Neutrophil (primary cell): Measurements from ENCODE around the gene OLFM1.
"Not testable (repeated sequence)": the region's sequence is repeated elsewhere in the genome, so short reads cannot be mapped to it uniquely, and the experiment has no call there.

ENCODE experiments used
- H3K27ac ChIP-seq: fragments of 200-600 bp; sonication (generic); 2 replicates; pipeline ENCODE4 v1.5.1; 2016; ENCODE audit warnings: mild to moderate bottlenecking, moderate library complexity
- H3K27me3 ChIP-seq: fragments of 200-600 bp; sonication (generic); 2 replicates; pipeline ENCODE4 v1.6.0; 2016; ENCODE audit warnings: mild to moderate bottlenecking
- H3K36me3 ChIP-seq: fragments of 200-600 bp; sonication (generic); 2 replicates; pipeline ENCODE4 v1.5.1; 2017
- H3K4me1 ChIP-seq, 2 experiments: fragments of 200-600 bp in 1 of 2; sonication (generic) in 1 of 2; 1 replicate in 1 of 2; 2 replicates in 1 of 2; pipeline versions ENCODE4 v1.5.1 to v1.6.1; 2013 to 2016; ENCODE audit warnings: low read depth in 1 of 2, low read length in 1 of 2, mild to moderate bottlenecking in 1 of 2, moderate library complexity in 1 of 2; ENCODE audit not compliant: control insufficient read depth in 1 of 2, insufficient read depth in 1 of 2
- H3K4me3 ChIP-seq, 2 experiments: fragments of 200-600 bp in 1 of 2; sonication (generic) in 1 of 2; 1 replicate in 1 of 2; 2 replicates in 1 of 2; pipeline ENCODE4 v1.5.1; 2013 to 2016; ENCODE audit warnings: low read depth in 1 of 2, low read length in 1 of 2, mild to moderate bottlenecking in 1 of 2, moderate library complexity in 1 of 2
- H3K9me3 ChIP-seq: fragments of 200-600 bp; sonication (generic); 2 replicates; pipeline ENCODE4 v1.5.1; 2016
- TF ChIP-seq, protein P1 (sequence below): fragments of 200-600 bp; sonication (generic); IDR thresholded peaks from 2 replicates; pipeline ENCODE4 v1.5.1; 2016; ENCODE audit warnings: antibody characterized with exemption

The OLFM1 gene

DNA sequence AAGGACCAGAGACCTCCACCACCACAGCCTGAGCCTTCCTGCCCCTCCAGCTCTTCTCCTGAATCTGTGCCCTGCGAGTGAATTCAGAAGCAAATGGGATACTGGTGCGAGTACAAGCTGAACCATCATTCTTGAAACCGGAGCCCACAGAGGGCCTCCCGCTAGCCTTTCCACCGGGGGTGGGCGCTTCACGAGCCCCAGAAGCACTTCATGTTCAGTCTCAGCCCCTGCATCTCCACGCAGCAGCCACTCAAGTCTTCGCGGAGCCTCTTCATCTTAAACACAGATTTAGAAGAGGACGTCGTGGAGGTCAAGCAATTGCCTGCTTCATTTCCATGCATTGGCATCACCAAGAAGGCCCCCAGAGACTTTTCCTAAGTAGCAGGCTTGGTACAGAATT lies 26.0 kb upstream of the OLFM1 start:
- H3K4me1 ChIP-seq = no peaks in the 10 kb centered on the region

DNA sequence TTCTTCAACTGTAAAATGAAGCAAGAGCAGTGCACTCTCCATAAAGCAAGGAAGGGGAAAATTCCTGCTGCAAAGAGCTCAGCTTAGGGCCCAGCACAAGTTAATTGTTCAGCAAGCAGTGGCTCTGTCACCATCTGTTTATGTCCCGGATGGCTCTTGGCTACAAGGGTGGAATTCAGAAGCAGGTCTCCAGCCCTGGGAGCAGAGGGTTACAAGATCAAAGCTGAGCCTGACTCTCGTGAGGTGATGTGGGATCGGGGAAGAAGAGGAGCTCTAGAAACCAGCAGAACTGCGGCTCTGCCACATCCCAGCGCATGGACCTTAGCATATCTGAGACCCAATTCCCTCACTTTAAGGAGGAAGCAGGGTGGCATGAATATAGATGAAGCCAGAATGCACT lies 25.2 kb upstream of the OLFM1 start:
- Histone ChIP-seq H3K4me3 (no peak overlapping the region), H3K27me3 (peaks cover 37% of the 10 kb centered on the region), H3K9me3 (no peaks in the 10 kb centered on the region), H3K36me3 (no peaks in the 10 kb centered on the region), H3K27ac (no peak overlapping the region), H3K4me1 (no peaks in the 10 kb centered on the region)
- TF ChIP-seq, protein P1, sequence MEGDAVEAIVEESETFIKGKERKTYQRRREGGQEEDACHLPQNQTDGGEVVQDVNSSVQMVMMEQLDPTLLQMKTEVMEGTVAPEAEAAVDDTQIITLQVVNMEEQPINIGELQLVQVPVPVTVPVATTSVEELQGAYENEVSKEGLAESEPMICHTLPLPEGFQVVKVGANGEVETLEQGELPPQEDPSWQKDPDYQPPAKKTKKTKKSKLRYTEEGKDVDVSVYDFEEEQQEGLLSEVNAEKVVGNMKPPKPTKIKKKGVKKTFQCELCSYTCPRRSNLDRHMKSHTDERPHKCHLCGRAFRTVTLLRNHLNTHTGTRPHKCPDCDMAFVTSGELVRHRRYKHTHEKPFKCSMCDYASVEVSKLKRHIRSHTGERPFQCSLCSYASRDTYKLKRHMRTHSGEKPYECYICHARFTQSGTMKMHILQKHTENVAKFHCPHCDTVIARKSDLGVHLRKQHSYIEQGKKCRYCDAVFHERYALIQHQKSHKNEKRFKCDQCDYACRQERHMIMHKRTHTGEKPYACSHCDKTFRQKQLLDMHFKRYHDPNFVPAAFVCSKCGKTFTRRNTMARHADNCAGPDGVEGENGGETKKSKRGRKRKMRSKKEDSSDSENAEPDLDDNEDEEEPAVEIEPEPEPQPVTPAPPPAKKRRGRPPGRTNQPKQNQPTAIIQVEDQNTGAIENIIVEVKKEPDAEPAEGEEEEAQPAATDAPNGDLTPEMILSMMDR = no peak

More for the DNA sequence above, 26.0 kb upstream of the OLFM1 start:
- peaks cover 45% of the 10 kb centered on the region for H3K27me3 ChIP-seq
- H3K4me3 ChIP-seq = no peak overlapping the region
- H3K27ac ChIP-seq = no peak overlapping the region
- H3K36me3 ChIP-seq = no peaks in the 10 kb centered on the region
- TF ChIP-seq, protein P1 = no peak
- H3K9me3 ChIP-seq = no peaks in the 10 kb centered on the region

DNA sequence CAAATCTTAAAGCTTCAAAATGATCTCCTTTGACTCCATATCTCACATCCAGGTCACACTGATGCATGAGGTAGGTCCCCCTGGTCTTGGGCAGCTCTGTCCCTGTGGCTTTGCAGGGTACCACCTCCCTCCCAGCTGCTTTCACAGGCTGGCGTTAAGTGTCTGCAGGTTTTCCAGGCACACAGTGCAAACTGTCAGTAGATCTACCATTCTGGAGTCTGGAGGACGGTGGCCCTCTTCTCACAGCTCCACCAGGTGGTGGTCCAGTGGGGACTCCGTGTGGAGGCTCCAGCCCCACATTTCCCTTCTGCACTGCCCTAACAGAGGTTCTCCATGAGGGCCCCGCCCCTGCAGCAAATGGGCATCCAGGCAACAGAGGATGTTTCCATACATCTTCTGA lies 24.0 kb upstream of the OLFM1 start:
- H3K36me3 ChIP-seq, H3K9me3 ChIP-seq, H3K4me1 ChIP-seq, H3K27ac ChIP-seq, H3K4me3 ChIP-seq: not testable (repeated sequence)
- peaks cover 38% of the 10 kb centered on the region for H3K27me3 ChIP-seq

DNA sequence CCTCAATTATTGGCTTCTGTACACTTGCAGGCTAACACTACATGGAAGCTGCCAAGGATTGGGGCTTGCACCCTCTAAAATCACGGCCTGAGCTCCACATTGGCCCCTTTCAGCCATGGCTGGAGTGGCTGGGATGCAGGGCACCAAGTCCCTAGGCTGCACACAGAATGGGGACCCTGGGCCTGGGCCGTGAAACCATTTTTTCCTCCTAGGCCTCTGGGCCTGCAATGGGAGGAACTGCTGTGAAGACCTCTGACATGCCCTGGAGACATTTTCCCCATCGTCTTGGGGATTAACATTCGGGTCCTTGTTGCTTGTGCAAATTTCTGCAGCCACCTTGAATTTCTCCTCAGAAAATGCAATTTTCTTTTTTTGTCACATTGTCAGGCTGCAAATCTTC lies 23.6 kb upstream of the OLFM1 start:
- H3K4me3 ChIP-seq, H3K27ac ChIP-seq, H3K9me3 ChIP-seq, H3K36me3 ChIP-seq, H3K4me1 ChIP-seq: not testable (repeated sequence)
- H3K27me3 ChIP-seq = peaks cover 36% of the 10 kb centered on the region

DNA sequence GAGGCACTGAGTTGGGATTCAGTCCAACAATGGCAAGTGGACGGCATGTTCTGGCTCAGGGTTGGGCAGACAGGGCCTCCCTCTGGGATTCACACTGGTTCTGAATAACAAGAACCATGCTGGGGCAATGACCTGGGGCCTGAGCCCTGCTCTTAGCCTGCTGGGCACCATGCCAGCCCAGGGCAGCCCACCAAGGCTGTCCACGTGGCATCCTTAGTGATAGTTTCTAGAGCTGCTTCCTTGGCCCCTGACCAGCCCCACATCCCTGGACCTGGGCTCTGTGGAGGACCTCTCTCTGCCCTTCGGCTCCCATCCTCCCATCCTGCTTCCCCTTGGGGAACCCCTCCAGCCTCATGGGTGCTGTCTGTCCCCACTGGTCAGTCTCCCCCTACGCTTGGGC lies 22.3 kb upstream of the OLFM1 start:
- TF ChIP-seq, protein P1 = no peak
- Histone ChIP-seq H3K4me3 (no peak overlapping the region), H3K4me1 (no peaks in the 10 kb centered on the region), H3K36me3 (no peaks in the 10 kb centered on the region), H3K27ac (no peak overlapping the region), H3K27me3 (peaks cover 38% of the 10 kb centered on the region), H3K9me3 (no peaks in the 10 kb centered on the region)

DNA sequence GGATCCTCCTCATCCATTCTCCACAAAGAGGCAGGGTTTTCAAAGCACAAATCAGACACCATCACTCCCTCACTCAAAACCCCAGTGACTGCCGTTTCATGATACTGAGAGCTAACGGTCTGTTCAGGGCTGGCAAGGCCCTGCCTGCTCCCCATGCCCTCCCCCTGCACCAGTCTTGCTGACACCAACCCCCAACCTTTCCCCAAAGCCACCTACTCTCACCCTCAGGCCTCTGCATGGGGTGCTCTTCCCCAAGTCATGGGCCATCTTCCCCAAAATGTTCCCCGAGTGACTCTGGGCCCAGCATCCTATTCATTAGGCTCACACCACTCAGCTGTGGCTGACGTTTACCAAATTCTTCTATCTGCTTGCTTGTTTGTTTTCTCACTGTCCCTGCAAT lies 21.7 kb upstream of the OLFM1 start:
- no peak overlapping the region for H3K4me3 ChIP-seq
- no peak overlapping the region for H3K27ac ChIP-seq
- no peaks in the 10 kb centered on the region for H3K4me1 ChIP-seq
- TF ChIP-seq, protein P1 = no peak
- no peaks in the 10 kb centered on the region for H3K36me3 ChIP-seq
- H3K27me3 ChIP-seq = peaks cover 41% of the 10 kb centered on the region
- no peaks in the 10 kb centered on the region for H3K9me3 ChIP-seq

DNA sequence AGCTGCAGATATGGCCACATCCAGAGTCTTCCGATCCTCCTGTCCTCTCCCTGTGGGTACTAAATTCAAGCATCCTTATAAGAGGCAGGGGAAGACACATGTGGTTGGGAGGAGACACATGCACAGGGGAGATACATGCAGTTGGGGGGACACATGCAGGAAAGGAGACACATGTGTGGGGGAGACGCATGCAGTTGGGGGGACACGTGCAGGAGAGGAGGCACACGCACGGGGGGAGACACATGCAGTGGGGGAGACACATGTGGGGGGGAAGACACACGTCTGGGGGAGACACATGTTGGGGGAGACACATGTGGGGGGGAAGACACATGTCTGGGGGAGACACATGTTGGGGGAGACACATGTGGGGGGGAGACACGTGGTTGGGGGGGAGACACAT lies 21.2 kb upstream of the OLFM1 start:
- Histone ChIP-seq H3K4me1 (no peaks in the 10 kb centered on the region), H3K27ac (no peak overlapping the region), H3K36me3 (no peaks in the 10 kb centered on the region), H3K9me3 (no peaks in the 10 kb centered on the region), H3K4me3 (no peak overlapping the region), H3K27me3 (peaks cover 44% of the 10 kb centered on the region)
- TF ChIP-seq, protein P1 = no peak
